DMS 273 (cell line): Measurements from ENCODE around the gene BACH2.
"Not testable (repeated sequence)": the region's sequence is repeated elsewhere in the genome, so short reads cannot be mapped to it uniquely, and the experiment has no call there.

Experiments
- DNase-seq: peaks from one replicate; lab custom pipeline; 2025; ENCODE audit not compliant: unreplicated experiment; lab: John Stamatoyannopoulos, UW

The BACH2 gene

DNA sequence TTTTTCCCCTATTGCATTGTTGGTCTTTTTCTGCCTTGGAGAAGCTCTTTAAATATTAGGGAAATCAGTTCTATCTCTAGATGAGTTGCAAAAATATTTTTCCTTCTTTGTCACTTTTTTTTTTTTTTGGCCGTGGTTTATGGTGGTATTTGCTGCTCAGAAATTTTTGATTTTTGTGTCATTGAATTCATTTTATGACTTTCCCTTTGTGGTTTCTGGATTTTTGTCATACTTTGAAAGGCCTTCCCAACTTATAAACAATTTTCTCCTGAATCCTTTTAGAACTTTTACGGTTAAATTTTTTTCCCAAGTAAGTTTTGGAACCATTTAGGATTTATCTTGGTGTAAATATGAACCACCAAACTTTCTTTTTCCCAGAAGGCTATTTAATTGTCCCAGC is 256.7 kb downstream of the BACH2 start:
- DNase-seq, result no peak

DNA sequence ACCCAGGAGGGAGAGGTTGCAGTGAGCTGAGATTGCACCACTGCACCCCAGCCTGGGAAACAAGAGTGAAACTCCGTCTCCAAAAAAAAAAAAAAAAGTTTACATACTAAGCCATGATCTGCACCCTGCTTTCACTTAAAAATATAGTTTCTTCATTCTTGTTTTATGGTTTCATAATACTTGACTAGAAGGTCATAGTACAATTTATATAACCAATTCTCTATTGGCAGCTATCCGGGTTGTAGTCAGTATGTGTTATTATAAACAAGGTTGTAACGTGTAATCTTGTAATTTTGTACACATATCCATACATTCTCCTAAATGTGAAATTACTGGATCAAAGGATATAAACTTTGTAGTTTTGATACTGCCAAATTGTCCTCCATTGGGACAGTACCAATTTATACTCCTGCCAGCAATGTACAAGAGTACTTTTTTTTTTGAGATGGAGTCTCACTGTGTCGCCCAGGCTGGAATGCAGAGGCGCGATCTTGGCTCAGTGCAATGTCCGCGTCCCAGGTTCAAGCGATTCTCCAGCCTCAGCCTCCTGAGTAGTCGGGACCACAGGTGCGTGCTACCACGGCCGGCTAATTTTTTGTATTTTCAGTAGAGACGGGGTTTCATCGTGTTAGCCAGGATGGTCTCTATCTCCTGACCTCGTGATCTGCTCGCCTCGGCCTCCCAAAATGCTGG is 257.5 kb downstream of the BACH2 start:
- DNase-seq, result no peak

DNA sequence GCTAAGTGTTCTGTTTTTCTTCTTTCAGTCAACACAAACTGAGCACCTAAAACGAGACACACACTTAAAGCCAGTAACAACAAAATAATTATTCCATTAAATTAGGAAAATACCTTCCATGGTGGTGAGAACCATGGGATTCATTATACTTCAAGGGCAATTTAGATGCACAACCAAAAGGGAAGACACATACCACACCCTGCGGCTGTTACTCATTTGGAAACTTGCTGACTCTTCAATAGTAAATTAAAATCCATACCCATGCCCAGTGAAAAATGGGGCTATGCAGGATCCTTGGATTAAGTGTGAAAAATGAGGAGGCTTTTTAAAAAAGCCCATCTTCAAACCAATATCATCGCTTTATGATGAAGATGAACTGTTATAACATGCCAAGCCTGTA is 259.7 kb downstream of the BACH2 start:
- DNase-seq, result no peak

DNA sequence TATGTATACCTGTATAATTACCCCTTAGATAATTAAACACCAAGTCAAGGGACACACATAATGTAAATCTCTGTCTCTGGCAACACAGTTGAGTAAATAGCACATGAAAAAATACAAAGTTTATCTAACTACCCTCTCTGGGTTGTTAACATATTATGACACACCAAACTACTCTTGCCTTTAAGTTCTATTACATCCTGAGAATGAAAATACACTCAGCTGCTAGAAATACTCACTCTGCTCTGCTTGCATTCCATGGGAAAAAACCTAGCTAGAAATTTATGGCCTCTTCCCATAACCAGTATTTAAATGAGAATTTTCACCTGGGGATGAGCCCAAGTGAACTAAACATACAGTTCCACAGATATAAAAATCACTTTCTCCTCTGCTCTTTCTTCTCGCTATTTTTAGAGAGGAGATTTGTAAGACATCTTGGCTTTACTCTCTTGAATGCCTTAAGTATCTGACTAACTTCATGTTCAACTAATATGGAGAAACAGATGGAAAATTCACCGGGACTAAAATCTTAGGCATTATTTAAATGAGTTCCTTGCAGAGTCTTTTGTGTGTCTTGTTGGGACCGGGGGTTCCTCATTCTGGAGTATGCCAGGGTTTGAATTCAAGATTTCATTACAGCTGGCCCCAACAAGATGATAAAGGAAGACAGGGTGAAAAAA is 261.5 kb downstream of the BACH2 start:
- DNase-seq, result no peak

DNA sequence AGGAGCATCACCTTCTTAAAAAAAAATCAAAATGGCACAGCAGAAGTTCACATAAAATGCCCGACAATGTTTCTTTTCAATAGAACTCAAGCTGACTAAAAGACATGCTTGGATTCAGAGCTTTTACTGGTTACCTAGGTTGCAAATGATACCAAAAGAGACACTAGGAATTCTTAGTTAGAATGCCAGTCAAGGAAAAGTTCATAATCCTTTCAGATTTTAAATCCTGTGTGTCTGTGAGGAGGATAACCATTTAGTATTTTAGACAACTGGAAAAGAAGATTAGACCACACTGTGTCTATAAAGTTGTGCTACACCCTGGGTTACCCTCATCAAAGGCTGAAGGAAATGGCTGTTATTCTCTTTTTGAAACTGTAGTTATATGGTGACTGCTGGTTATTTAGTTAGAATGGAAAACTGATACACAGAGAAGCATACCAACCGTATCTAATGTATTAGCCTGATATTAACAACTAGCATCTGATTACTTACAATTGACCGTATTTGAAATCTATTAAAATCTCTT is 262.8 kb downstream of the BACH2 start:
- no peak for DNase-seq

DNA sequence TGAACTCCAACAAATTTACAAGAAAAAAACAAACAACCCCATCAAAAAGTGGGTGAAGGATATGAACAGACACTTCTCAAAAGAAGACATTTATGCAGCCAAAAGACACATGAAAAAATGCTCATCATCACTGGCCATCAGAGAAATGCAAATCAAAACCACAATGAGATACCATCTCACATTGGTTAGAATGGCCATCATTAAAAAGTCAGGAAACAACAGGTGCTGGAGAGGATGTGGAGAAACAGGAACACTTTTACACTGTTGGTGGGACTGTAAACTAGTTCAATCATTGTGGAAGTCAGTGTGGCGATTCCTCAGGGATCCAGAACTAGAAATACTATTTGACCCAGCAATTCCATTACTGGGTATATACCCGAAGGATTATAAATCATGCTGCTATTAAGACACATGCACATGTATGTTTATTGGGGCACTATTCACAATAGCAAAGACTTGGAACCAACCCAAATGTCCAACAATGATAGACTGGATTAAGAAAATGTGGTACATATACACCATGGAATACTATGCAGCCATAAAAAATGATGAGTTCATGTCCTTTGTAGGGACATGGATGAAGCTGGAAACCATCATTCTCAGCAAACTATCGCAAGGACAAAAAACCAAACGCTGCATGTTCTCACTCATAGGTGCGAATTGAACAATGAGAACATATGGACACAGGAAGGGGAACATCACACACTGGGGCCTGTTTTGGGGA is 264.0 kb downstream of the BACH2 start:
- not testable (repeated sequence) for DNase-seq

DNA sequence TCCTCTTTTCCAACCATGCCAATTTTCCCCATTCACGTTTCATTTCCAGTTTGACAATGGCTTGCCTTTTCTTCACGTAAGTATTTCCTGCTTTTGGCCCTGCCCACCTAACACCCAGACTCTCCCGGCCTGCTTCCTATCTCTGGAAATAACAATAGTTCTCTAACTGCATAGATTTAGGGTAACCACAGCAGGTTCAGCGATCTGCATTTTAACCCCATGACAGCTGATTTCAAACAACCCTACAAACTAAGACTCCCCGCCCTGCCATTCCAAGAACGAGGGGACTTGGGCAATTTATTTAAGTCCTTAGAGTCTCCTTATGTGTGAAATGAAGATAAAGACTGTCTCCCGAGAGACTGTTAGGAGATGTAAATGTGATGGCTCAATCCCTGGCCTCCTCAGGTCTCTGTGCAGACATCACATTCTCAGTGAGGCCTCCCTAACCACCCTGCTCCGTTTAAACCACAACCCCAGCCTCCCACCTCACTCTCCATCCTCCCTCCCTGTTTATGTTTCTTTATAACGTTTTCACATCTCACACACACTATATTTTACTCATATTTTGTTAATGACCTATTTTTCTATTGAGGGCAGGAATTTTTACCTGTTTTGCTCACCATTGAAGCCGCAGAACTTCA is 267.5 kb downstream of the BACH2 start:
- no peak for DNase-seq

DNA sequence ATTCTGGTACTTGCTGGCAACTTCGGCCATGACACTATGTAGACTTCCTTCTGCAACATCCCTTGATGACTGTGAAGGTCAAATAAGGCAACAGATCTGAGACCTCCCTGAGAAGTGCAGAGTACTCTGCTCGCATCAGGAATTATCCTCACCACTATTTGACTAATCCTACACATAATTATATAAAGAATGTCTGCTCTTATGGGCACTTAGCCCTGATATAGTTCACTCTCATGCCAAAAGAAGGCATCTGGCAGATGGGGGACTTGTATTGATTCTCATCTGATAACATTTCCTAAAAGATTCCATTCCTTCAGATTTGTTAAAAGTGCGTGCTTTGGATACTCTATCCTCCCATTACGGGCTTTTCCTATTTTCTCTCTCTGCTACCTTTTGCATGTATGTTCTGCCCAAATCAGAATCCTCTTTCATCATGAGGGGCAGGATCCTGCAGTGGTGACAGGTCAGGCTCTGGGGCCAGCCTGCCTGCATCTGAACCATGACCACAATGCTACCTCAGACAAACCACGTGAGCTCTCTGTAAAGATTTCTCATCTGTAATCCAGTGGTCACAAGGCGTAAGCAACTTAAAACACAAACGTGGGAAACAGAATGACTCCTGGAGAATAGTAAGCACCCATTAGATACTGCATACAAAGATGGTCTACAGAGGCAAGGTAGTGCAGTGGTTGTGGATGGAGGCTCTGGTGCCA is 268.4 kb downstream of the BACH2 start:
- peak; percentile 21 for DNase-seq

DNA sequence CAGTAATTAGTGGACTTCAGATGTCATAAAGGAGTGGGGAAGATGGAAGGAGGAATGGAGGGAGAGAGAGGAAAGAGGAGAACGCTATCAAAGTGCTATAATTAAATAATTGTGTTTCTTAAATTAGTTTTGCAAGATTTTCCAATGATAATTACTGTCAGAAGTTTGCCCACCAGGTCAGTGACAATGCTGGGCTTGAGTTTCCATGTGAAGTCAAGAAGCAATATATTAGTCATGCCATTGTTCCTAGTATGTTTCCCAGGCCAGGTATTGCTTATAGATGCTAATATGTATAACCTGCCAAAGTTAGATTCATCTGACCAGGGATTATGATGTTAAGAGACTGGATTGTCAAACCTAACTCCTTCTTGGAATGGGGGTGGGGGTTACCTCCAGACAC is 270.4 kb downstream of the BACH2 start:
- DNase-seq, result no peak

DNA sequence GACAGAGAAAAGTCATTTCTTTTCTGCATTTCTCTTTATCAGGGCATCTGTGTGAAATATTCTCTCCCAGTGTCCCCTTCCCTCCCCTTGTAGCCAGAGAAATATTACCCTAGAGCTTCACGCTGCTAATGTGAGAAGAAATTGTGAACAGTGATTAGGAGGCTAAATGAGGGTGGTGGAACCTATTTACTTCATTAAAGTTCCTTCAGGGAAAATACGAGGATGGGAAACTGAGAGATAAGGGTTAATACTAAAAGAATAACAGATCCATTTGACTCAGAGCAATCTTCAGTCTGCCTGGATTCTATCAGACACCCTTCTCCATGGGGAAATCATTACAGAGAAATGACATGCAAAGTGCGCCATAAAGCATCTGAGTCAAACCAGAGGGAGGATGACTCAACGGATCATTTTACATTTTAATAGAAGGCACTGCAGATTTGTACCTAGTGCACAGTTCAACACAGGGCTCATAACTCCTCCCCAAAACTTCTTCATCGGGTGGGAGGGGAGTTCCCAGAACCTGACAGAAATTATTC is 271.1 kb downstream of the BACH2 start:
- DNase-seq, result peak; percentile 72

DNA sequence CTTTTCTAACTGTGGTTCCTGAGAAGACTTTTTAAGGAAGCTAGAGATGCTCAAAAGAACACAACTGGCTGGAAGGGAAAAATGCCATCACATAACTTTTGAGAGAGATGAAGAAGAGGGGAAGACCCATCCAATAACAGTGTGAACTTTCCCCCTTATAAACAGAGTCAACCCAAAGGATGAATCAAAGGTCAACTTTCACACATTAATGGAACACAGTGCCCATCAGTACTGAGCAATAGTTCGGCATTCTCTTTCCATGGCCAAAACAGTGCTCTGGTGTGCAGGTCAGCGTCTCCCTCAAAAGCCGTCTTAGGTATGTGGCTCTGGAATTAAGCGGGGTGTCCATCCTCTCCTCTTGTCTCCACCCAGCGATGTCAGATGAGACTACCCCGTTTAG is 272.0 kb downstream of the BACH2 start:
- no peak for DNase-seq

DNA sequence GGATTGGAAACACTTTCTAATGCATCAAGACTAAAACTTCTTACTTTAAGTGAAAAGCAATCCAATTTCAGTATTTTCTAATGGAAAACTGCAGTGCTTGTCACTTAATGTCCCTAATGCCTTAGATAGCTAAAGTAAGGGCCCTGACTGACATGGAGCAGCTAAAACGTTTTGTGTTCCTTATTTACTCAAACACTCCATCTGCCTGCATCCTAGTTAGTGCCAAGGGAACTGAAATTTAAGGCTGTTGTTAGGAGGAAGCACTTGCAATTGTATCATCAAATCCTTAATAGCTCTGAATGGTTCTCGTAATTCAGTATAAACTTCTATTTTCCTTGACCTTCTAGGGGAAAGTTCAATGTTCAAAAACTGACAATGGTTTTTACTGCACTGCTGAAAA is 274.9 kb downstream of the BACH2 start:
- DNase-seq, result peak; percentile 26

DNA sequence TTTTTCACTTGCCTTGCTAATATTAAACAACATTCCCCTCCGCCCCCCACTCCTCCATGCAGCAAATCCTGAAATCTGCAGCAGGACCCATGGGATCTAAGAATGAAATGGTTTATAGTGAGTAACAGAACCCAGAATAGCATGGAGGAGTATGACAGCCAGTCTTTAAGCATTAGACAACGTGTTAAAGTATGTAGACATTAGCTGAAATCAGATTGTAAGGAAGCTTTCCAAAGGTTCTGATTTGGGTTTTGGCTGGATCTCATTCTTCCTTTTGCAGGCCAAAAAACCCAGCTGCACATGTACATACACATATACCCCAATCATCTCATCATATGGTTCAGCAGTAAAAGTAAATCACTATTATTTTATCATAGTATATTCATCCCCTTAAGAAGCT is 275.9 kb downstream of the BACH2 start:
- no peak for DNase-seq

DNA sequence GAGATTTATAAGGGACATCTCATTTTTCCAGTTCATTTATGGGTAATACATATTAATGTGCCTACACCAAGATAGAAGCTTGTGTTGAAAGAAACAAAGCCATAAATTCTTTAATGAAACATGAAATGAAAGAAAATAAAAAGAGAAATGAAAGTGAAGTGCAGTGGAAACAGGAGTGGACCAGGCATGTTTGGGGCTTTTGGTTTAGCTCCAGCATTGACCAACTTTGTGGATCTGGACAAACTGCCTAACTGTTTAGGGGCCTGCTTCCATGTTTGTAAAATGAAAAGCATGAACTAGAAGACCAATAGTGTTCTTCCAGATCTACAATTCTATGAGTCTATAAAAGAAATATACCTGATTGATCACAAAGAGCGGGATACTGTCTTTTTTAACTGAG is 277.4 kb downstream of the BACH2 start:
- no peak for DNase-seq

DNA sequence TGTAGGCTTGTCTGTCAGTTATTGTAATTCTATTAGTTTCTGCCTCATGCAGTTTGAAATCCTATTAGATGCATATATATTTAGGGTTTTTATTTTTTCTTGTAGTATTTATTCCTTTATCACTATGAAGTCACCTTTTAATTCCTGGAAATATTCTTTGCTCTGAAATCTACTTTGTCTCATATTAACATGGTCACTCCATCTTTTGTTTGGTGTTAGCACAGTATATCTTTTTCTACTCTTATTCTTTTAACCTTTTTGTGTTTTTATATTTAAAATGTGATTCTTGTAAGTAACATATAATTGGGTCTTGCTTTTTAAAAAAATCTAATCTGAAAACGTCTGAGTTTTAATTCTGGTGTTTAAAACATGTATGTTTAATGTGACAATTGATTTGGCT is 280.8 kb downstream of the BACH2 start:
- DNase-seq, result no peak

DNA sequence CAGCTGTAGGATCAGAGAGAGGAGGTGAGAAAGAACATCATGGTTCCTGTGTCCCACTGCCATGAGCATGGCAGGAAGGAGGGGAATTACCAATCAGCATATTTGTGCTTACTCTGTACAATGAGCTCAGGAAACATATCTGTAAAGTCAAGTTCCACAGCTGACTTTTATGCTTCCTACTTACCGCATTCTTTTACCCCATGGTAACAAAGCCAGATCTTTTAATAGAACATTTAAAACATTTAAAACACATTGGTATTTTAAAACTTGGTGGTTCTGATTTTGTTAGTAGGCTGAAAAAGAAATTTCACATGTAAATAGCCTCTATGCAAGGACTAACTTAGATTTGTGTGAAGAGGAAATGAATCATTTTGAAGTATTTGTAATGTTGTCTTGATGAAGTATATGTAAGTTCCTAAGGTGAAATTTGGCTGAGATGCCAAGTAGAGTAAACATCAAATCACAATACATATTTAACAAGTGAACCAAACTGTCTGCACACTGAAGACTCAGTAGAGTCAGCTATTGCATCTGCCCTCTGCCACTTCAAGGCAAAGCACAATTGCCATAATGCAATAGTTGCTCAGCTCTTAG is 287.6 kb downstream of the BACH2 start:
- no peak for DNase-seq

DNA sequence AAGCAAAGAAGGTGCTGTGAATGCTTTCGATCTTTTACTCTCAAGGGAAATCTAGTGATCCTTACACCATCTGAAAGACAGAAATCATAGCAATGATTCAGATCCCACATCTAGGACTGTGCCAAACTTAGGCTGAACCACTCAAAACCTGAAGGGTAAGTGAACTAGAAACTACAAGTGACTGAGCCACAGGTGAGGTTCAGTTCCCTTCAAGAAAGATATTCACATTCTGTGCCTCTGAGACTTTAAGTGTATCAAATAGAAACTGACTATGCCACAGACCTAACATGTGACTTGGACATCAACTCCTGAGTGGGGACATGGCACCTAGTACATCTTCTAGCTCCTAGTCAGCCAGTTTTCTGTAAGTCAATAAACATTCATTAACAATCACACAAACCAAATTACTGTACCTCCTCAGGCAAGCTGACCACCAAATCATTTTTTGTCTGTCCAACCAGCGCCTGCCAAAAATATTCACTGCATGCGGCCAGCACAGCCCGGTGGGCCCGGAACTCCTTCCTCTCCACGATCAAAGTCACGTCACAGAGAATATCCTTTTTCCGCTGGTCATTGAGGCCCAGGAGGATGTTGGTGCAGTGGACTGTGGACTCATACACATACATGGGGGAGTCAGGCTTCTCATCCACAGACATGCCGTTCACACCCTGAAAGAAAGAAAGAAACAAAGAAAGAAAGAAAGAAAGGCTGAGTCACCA is 288.3 kb downstream of the BACH2 start:
- DNase-seq, result no peak

DNA sequence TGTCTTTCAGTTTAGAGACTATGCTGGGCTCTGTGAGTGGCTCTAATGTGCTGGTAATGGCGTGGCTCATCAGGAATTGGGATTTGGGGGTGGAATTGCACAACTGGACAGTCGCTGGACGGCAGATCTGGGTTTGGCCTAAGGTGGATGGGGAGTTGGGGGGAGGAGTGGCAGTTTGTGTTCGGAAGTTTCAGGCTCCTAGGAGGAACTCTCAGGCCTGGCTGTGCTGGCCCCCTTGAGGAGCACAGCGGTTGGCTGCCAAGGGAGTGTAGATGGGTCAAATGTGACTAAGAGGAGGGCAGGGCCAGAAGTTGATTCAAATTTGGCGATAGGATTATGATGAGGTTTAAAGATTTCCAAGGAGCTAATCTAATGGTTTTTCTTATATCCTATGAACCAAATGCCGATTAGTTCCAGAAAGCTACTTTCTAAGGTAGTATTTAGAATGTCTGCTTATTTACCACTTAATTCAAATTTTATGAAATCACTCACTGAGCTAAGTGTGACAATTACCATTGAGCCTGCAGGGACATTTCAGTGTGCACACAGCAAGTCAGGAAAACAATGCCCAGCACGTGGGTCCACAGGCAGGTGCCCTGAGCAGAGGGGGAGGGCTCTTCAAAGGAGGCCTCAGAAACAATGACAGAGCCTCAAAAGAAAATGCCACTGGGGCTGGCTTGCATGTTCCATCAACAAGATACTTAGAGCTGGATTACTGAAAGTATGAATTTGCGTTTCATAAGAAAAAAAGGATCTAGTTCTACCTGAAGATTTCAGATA is 291.4 kb downstream of the BACH2 start:
- no peak for DNase-seq

DNA sequence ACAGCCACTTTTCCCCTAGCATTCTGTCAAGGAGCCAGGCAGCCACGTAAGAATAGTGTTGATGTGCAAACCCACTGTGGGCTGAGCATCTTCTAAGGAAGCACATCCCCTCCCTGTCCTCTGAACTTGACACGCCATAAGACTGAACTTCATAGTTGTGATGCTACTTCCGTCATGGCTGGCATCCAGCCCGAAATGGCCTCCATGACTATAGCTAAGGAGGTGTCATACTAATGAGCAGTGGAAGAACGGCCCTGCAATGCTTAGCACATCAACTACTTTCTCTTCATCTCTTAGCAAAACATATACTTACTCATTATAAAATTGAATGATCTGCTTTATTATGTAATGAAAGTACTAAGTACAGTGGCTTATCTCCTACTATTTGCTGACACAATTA is 292.1 kb downstream of the BACH2 start:
- DNase-seq, result no peak
